Parathyroid adenoma (tissue), 2 donors: ENCODE results near the gene EPHA5.

Experiments
- H2AFZ ChIP-seq: fragments of 300-600 bp; sonication (generic); one replicate; pipeline ENCODE4 v1.7.0; 2017; ENCODE audit warnings: antibody characterized with exemption, mild to moderate bottlenecking
- H3K27ac ChIP-seq: fragments of 300-600 bp; sonication (generic); one replicate; pipeline ENCODE4 v1.7.0; 2017
- H3K27me3 ChIP-seq: fragments of 300-600 bp; sonication (generic); one replicate; pipeline ENCODE4 v1.7.0; 2017; ENCODE audit warnings: low read length; ENCODE audit not compliant: control insufficient read depth, insufficient read depth
- H3K36me3 ChIP-seq: fragments of 300-600 bp; sonication (generic); one replicate; pipeline ENCODE4 v1.7.0; 2017; ENCODE audit warnings: low read length; ENCODE audit not compliant: control insufficient read depth, insufficient read depth
- H3K4me1 ChIP-seq: fragments of 300-600 bp; sonication (generic); one replicate; pipeline ENCODE4 v1.7.0; 2017; ENCODE audit warnings: control low read depth
- H3K4me2 ChIP-seq: fragments of 300-600 bp; sonication (generic); one replicate; pipeline ENCODE4 v1.7.0; 2017; ENCODE audit warnings: low read length
- H3K4me3 ChIP-seq: fragments of 300-600 bp; sonication (generic); one replicate; pipeline ENCODE4 v1.7.0; 2017; ENCODE audit warnings: low read depth, low read length
- H3K79me2 ChIP-seq: fragments of 300-600 bp; sonication (generic); one replicate; pipeline ENCODE4 v1.7.0; 2017; ENCODE audit warnings: control low read depth
- H3K9ac ChIP-seq: fragments of 300-600 bp; sonication (generic); one replicate; pipeline ENCODE4 v1.7.0; 2017; ENCODE audit warnings: mild to moderate bottlenecking
- H3K9me3 ChIP-seq: fragments of 300-600 bp; sonication (generic); one replicate; pipeline ENCODE4 v1.7.0; 2017; ENCODE audit warnings: low read length; ENCODE audit not compliant: control insufficient read depth
- TF ChIP-seq, protein P1 (sequence below): fragments of 300-600 bp; sonication (generic); IDR thresholded peaks from one replicate; pipeline ENCODE4 v1.7.0; 2017; ENCODE audit warnings: antibody characterized with exemption, mild to moderate bottlenecking
- donor health status: primary hyperparathyroidism.

EPHA5 gene

DNA sequence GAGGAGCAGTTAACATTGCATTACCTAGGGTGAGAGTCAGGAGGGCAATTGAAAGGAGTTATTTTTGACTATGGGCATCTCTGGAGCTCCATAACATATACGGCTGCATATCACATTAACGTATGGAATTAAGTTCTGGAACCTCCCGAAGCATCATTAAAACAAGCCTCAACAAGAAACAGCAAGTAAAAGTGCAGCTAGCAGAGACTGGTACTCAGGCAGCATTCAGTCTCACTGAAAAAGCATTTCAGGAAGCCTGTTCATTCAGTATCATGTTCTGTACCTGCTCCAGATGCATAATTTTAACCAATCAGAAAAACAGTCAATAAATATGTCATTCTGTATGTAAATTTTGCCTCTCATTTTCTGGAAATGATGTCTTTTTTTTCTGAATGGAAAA is 299.6 kb downstream of the EPHA5 start:
- H3K27ac ChIP-seq, result no peak overlapping the region
- H3K9ac ChIP-seq, result no peak overlapping the region
- TF ChIP-seq, protein P1, sequence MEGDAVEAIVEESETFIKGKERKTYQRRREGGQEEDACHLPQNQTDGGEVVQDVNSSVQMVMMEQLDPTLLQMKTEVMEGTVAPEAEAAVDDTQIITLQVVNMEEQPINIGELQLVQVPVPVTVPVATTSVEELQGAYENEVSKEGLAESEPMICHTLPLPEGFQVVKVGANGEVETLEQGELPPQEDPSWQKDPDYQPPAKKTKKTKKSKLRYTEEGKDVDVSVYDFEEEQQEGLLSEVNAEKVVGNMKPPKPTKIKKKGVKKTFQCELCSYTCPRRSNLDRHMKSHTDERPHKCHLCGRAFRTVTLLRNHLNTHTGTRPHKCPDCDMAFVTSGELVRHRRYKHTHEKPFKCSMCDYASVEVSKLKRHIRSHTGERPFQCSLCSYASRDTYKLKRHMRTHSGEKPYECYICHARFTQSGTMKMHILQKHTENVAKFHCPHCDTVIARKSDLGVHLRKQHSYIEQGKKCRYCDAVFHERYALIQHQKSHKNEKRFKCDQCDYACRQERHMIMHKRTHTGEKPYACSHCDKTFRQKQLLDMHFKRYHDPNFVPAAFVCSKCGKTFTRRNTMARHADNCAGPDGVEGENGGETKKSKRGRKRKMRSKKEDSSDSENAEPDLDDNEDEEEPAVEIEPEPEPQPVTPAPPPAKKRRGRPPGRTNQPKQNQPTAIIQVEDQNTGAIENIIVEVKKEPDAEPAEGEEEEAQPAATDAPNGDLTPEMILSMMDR, result no peak
- no peaks in the 10 kb centered on the region for H3K4me1 ChIP-seq
- no peak overlapping the region for H3K4me3 ChIP-seq
- H3K9me3 ChIP-seq, result no peaks in the 10 kb centered on the region
- no peak overlapping the region for H3K4me2 ChIP-seq
- H3K27me3 ChIP-seq, result no peaks in the 10 kb centered on the region
- H2AFZ ChIP-seq, result no peak overlapping the region
- H3K79me2 ChIP-seq, result no peaks in the 10 kb centered on the region
- no peaks in the 10 kb centered on the region for H3K36me3 ChIP-seq

DNA sequence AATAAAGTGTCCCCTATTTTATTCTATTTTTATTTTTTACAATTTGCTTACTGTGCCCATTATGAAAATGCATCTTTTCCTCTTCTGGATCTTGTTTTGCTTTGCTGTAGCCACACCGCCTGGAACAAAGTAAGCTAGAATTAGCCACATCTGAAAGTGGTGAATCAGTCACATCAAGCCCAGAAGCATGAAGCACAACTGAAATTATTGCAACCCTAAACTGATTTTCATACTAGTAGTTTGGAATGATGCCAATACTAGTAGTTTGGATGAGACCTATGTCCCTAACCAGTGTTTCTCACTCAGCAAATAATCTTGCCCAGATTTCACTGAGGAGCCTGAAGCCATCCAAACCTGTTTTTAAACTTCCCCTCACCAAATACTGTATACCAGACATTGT is 303.0 kb downstream of the EPHA5 start:
- Histone ChIP-seq H3K79me2 (no peaks in the 10 kb centered on the region), H3K9ac (no peak overlapping the region), H3K27me3 (no peaks in the 10 kb centered on the region), H3K27ac (no peak overlapping the region), H3K4me3 (no peak overlapping the region), H3K4me1 (no peaks in the 10 kb centered on the region), H3K9me3 (no peaks in the 10 kb centered on the region), H3K36me3 (no peaks in the 10 kb centered on the region), H2AFZ (no peak overlapping the region), H3K4me2 (no peak overlapping the region)
- TF ChIP-seq, protein P1, result no peak

DNA sequence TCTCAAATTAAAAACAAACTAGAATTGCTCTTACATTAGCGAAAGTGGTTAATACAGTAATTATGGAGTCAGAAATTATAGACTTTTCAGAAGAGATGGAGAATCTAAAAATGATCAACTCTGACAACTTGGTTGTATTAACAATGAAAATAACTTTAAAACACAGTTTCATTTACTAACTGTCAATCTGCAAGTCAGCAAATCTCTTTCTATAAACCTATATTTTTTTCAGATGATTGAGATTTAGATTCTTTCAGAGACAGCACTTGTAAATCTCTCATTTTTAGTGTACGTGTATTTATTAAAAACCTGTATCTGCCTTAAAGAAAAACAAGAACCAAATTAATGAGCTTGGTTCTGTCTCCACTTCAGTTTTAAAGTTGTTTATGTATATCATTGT is 311.4 kb downstream of the EPHA5 start:
- Histone ChIP-seq H3K27me3 (no peaks in the 10 kb centered on the region), H2AFZ (no peak overlapping the region), H3K4me2 (no peak overlapping the region), H3K9me3 (no peaks in the 10 kb centered on the region), H3K27ac (no peak overlapping the region), H3K79me2 (no peaks in the 10 kb centered on the region), H3K36me3 (no peaks in the 10 kb centered on the region), H3K4me1 (no peaks in the 10 kb centered on the region), H3K9ac (no peak overlapping the region), H3K4me3 (no peak overlapping the region)
- TF ChIP-seq, protein P1, result no peak

DNA sequence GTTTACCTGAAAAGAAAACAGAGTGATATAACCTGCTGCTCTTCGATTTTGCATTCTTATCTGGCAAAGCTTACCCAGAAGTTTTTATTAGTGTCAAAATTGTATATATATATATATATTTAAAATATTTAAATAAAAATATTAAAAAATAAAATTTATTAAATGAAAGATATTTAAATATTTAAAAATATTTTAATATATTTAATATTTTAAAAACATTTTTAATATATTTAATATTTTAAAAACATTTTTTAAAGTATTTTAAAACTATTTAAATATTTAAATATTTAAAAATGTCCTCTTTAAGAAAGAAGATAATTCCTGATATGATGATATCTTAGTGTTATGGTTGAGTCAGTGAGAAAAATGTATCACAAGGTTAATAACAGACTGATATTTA is 317.2 kb downstream of the EPHA5 start:
- no peaks in the 10 kb centered on the region for H3K27me3 ChIP-seq
- H3K4me3 ChIP-seq, result no peak overlapping the region
- TF ChIP-seq, protein P1, result no peak
- H3K36me3 ChIP-seq, result no peaks in the 10 kb centered on the region
- no peak overlapping the region for H2AFZ ChIP-seq
- H3K9ac ChIP-seq, result no peak overlapping the region
- H3K27ac ChIP-seq, result no peak overlapping the region
- no peaks in the 10 kb centered on the region for H3K9me3 ChIP-seq
- no peaks in the 10 kb centered on the region for H3K79me2 ChIP-seq
- no peak overlapping the region for H3K4me2 ChIP-seq
- H3K4me1 ChIP-seq, result no peaks in the 10 kb centered on the region

DNA sequence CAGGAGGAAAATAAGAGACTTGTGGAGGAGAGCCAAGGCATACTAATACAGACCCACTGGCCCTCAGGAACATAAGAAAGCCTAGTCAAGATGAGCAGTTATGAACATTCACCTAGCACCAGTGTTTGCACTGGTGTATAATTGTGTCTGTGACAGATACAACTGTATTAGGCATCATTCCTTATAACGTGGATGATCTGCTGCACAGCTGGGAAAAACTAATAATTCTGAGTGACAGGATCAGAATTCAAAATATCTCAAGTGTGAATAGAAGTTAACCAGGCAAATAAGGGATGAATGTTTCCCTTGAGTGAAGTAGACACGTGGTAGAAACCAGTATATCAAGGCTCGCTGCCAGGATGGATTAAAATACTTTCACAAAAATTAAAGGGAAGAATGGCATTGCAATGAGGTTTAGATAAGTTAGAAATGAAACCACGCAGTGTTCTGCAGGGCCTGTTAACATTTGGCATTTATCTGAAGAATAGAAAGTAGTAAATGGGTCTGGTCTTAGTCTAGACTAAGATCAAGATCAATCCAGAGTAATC is 325.9 kb downstream of the EPHA5 start:
- Histone ChIP-seq H3K79me2 (no peaks in the 10 kb centered on the region), H3K27ac (no peak overlapping the region)
- TF ChIP-seq, protein P1, result no peak

More for the DNA sequence above, 325.9 kb downstream of the EPHA5 start:
- Histone ChIP-seq H3K9me3 (no peaks in the 10 kb centered on the region), H3K4me1 (no peaks in the 10 kb centered on the region), H3K9ac (no peak overlapping the region), H3K4me2 (no peak overlapping the region), H3K36me3 (no peaks in the 10 kb centered on the region), H3K4me3 (no peak overlapping the region), H3K27me3 (no peaks in the 10 kb centered on the region), H2AFZ (no peak overlapping the region)
